GM12892 (cell line): ENCODE data around the gene PAOX.

ENCODE experiments used
- POLR2A ChIP-seq: IDR thresholded peaks from 2 replicates; pipeline ENCODE4 v1.6.1; 2011; ENCODE audit warnings: low read depth, low read length, control low read depth
- TAF1 ChIP-seq: IDR thresholded peaks from 2 replicates; pipeline ENCODE4 v1.6.1; 2011; ENCODE audit warnings: low read depth, mild to moderate bottlenecking, control low read depth, low read length, borderline replicate concordance

- TF ChIP-seq TAF1 = no peak
- no peak for TF ChIP-seq POLR2A
Measured at GRCh38 chr10:133391761-133392518, 12.9 kb downstream of the PAOX start.
